ENCODE results near the gene TPCN1. TPM values are rescaled to one million over a fixed set of nuclear protein-coding genes. Genes with fewer than 3 reads are reported as not detected.
A peak's percentile ranks its signal among the peaks of the same experiment; 100 is the strongest.

TPCN1 gene
- 10.8 and 17.2 TPM in 2 replicates for total RNA-seq
- polyA plus RNA-seq, result 12.1 and 17.8 TPM in 2 replicates
- polyA plus RNA-seq (2012), result 11.9 and 19.3 TPM in 2 replicates
- 37.5 and 45.4 TPM in 2 replicates for polyA minus RNA-seq (ENCODE audit: low replicate concordance)

DNA sequence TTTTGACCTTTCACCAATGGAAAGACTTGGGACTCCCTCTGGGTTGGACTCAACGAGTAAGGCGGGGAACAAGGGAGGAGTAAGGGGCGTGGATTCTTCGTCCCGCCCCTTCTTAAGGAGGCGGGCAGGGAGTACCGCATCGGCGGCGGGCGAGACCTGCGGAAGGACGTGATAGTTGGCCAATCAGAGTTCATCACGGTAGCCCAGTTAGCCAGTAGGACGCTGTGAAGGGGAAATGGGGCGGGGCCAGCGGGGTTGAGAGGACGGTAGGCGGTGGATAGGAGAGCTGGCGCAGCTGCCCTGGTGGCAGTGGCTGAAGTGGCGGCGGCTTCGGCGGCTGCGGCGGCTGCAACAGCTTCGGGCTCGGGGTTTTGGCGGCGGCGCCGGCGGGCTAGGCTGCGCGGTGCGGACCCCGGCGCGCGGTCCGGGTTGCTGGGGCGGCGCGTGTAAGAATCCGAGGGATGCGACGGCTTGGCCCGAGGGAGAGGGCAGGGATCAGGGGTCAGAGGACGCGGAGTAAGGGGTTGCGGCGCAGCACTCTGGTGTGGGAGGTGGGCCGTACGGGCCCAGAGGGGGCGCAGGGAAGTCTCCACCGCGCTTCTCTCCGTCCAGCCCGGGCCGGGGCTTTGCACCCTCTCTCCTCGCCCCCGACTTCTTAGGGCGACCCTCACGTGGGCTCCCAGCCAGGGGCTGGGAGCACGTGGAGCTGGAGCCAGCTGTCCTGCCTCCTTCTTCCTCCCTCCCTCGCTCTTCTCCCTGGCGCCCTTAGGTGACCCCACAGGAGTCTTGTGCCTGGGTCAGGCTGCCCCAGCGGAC is at the start of gene TPCN1:
Gene TPCN1 (plus strand): TSS at position 284 of the 816 bp plus-strand sequence. CDS start 5,389 bp downstream, outside the sequence.
- peaks cover 13% of the 10 kb centered on the region for H3K4me1 ChIP-seq (ENCODE audit: control insufficient read depth, extremely low read depth, insufficient read depth, low read length)
- no peaks in the 10 kb centered on the region for H3K9me3 ChIP-seq (ENCODE audit: control insufficient read depth, insufficient read depth, low read depth, low read length)
- peaks cover 3% of the 10 kb centered on the region for H3K79me2 ChIP-seq (ENCODE audit: control insufficient read depth, insufficient read depth, low read length)
- peak within 1 kb of the TSS; percentile 74 for H3K9ac ChIP-seq (ENCODE audit: insufficient read depth, low read length)
- peak within 1 kb of the TSS; percentile 56 to 82 (median 73) for H3K4me3 ChIP-seq (replicated peaks in 1 of 4; ENCODE audit: control extremely low read depth in 1 of 4, insufficient read depth in 1 of 4, low read depth in 3 of 4, low read length in 4 of 4)
- peak within 1 kb of the TSS; percentile 60 for H2AFZ ChIP-seq (ENCODE audit: low read length)
- H4K20me1 ChIP-seq (ENCODE audit: control insufficient read depth, extremely low read depth, insufficient read depth, low read length), result no peaks in the 10 kb centered on the region
- no peaks in the 10 kb centered on the region for H3K27me3 ChIP-seq (ENCODE audit: control insufficient read depth, insufficient read depth, low read length)
- peak within 1 kb of the TSS; percentile 99 for H3K4me2 ChIP-seq (ENCODE audit: extremely low read depth, insufficient read depth, low read length)
- peak within 1 kb of the TSS; percentile 72 for H3K27ac ChIP-seq (ENCODE audit: insufficient read depth, low read length)
- no peaks in the 10 kb centered on the region for H3K36me3 ChIP-seq (ENCODE audit: control insufficient read depth, insufficient read depth, low read length)
- peak; percentile 100 for DNase-seq (ENCODE audit: low read depth in 2 of 2)
- TF ChIP-seq EZH2 (IDR thresholded peaks at IDR 0.05; ENCODE audit: low read length, missing control alignments), result no peak
- TF ChIP-seq, protein P1, sequence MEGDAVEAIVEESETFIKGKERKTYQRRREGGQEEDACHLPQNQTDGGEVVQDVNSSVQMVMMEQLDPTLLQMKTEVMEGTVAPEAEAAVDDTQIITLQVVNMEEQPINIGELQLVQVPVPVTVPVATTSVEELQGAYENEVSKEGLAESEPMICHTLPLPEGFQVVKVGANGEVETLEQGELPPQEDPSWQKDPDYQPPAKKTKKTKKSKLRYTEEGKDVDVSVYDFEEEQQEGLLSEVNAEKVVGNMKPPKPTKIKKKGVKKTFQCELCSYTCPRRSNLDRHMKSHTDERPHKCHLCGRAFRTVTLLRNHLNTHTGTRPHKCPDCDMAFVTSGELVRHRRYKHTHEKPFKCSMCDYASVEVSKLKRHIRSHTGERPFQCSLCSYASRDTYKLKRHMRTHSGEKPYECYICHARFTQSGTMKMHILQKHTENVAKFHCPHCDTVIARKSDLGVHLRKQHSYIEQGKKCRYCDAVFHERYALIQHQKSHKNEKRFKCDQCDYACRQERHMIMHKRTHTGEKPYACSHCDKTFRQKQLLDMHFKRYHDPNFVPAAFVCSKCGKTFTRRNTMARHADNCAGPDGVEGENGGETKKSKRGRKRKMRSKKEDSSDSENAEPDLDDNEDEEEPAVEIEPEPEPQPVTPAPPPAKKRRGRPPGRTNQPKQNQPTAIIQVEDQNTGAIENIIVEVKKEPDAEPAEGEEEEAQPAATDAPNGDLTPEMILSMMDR (conservative IDR thresholded peaks at IDR 0.05 in 1 of 2, IDR thresholded peaks at IDR 0.05 in 1 of 2; ENCODE audit: low read depth in 1 of 2, low read length in 2 of 2), result peak in 1 of 2 donors; percentile 3

DNA sequence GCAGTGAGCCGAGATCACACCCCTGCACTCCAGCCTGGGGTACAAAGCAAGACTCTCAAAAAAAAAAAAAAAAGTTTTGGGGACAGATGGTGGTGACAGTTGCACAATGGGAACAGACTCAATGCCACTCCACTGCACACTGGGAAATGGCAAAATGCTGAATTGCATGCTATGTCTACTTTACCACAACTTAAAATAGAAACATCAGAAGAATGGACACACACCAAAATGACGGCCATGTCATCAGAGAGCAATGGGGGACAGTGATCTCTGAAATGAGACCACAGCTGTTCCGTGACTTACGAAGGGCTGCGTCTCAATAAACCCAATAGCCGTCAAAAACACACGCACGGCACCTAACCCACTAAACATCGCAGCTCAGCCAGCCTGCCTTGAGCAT is 49.7 kb upstream of the TPCN1 start:
- Histone ChIP-seq H3K27ac (ENCODE audit: insufficient read depth, low read length) (no peak overlapping the region), H3K27me3 (ENCODE audit: control insufficient read depth, insufficient read depth, low read length) (no peaks in the 10 kb centered on the region), H3K9me3 (ENCODE audit: control insufficient read depth, insufficient read depth, low read depth, low read length) (no peaks in the 10 kb centered on the region), H3K36me3 (ENCODE audit: control insufficient read depth, insufficient read depth, low read length) (peaks cover 15% of the 10 kb centered on the region), H3K79me2 (ENCODE audit: control insufficient read depth, insufficient read depth, low read length) (no peaks in the 10 kb centered on the region), H3K9ac (ENCODE audit: insufficient read depth, low read length) (no peak overlapping the region), H3K4me3 (replicated peaks in 1 of 4; ENCODE audit: control extremely low read depth in 1 of 4, insufficient read depth in 1 of 4, low read depth in 3 of 4, low read length in 4 of 4) (no peak overlapping the region), H2AFZ (ENCODE audit: low read length) (no peak overlapping the region), H3K4me2 (ENCODE audit: extremely low read depth, insufficient read depth, low read length) (no peak overlapping the region), H3K4me1 (ENCODE audit: control insufficient read depth, extremely low read depth, insufficient read depth, low read length) (no peaks in the 10 kb centered on the region), H4K20me1 (ENCODE audit: control insufficient read depth, extremely low read depth, insufficient read depth, low read length) (no peaks in the 10 kb centered on the region)
- no peak for DNase-seq (ENCODE audit: low read depth in 2 of 2)
- TF ChIP-seq EZH2 (IDR thresholded peaks at IDR 0.05; ENCODE audit: low read length, missing control alignments), result no peak
- TF ChIP-seq, protein P1 (conservative IDR thresholded peaks at IDR 0.05 in 1 of 2, IDR thresholded peaks at IDR 0.05 in 1 of 2; ENCODE audit: low read depth in 1 of 2, low read length in 2 of 2), result no peak

GRCh38 chr12:113172185-113172584 is 49.1 kb upstream of the TPCN1 start:
- no peak overlapping the region for H3K27ac ChIP-seq (ENCODE audit: insufficient read depth, low read length)
- H2AFZ ChIP-seq (ENCODE audit: low read length), result no peak overlapping the region
- H3K27me3 ChIP-seq (ENCODE audit: control insufficient read depth, insufficient read depth, low read length), result no peaks in the 10 kb centered on the region
- H3K9ac ChIP-seq (ENCODE audit: insufficient read depth, low read length), result no peak overlapping the region
- no peak for TF ChIP-seq EZH2 (IDR thresholded peaks at IDR 0.05; ENCODE audit: low read length, missing control alignments)
- TF ChIP-seq, protein P1 (conservative IDR thresholded peaks at IDR 0.05 in 1 of 2, IDR thresholded peaks at IDR 0.05 in 1 of 2; ENCODE audit: low read depth in 1 of 2, low read length in 2 of 2), result no peak
- H3K36me3 ChIP-seq (ENCODE audit: control insufficient read depth, insufficient read depth, low read length), result peaks cover 15% of the 10 kb centered on the region
- H3K79me2 ChIP-seq (ENCODE audit: control insufficient read depth, insufficient read depth, low read length), result no peaks in the 10 kb centered on the region
- no peak for DNase-seq (ENCODE audit: low read depth in 2 of 2)
- H3K9me3 ChIP-seq (ENCODE audit: control insufficient read depth, insufficient read depth, low read depth, low read length), result no peaks in the 10 kb centered on the region
- no peaks in the 10 kb centered on the region for H4K20me1 ChIP-seq (ENCODE audit: control insufficient read depth, extremely low read depth, insufficient read depth, low read length)
- H3K4me1 ChIP-seq (ENCODE audit: control insufficient read depth, extremely low read depth, insufficient read depth, low read length), result no peaks in the 10 kb centered on the region
- no peak overlapping the region for H3K4me3 ChIP-seq (replicated peaks in 1 of 4; ENCODE audit: control extremely low read depth in 1 of 4, insufficient read depth in 1 of 4, low read depth in 3 of 4, low read length in 4 of 4)
- H3K4me2 ChIP-seq (ENCODE audit: extremely low read depth, insufficient read depth, low read length), result no peak overlapping the region
